ENCODE measurements around the gene SPATA33.

- TF ChIP-seq CTCF (IDR thresholded peaks at IDR 0.05; ENCODE audit: poor library complexity), result no peak
- TF ChIP-seq EZH2 (IDR thresholded peaks at IDR 0.05; ENCODE audit: borderline replicate concordance), result no peak
Observed at GRCh38 chr16:89646270-89646669, 11.4 kb upstream of the SPATA33 start.

Data from hepatocyte (in vitro differentiated cells).